NCI-H1930 (cell line): ENCODE measurements around the gene NTN1.

ENCODE experiments used
- DNase-seq, 2 experiments: peaks; one replicate each; lab custom pipeline; 2025; lab: John Stamatoyannopoulos, UW

Gene NTN1

DNA sequence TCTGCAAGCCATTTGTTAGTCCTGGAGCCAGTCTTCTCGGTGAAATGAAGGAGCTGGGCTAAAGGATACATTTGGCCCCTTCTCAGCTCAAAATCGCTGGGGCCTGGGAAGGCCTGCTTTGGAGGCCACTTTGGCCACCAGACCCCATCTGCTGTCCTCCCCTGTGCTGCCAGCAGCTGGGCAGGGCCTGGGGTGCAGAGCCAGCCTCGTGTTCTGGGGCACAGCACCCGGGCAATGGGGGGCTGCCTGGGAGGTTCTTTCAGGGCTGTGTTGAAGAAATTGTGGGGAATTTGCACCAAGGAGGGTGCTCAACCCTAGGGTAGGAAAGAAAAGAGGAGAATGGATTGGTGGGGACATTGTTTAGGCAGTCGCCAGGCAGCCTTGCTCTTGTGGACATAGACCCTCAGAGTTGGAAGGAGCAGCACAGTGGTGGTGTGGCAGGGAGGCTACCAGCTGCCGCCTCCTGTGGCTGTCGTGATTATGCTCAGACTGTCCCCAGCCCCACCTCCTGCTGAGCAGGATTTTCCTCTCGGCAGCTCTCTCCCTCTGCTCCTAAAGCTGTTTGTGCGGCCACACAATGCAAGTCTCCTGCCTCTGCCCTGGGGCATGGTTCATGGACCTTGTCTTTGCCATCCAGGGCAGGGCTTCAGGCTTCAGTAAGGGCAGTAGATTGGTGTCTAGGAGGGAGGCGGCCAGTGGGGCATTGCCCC lies 174.8 kb downstream of the NTN1 start:
- no peak for DNase-seq

DNA sequence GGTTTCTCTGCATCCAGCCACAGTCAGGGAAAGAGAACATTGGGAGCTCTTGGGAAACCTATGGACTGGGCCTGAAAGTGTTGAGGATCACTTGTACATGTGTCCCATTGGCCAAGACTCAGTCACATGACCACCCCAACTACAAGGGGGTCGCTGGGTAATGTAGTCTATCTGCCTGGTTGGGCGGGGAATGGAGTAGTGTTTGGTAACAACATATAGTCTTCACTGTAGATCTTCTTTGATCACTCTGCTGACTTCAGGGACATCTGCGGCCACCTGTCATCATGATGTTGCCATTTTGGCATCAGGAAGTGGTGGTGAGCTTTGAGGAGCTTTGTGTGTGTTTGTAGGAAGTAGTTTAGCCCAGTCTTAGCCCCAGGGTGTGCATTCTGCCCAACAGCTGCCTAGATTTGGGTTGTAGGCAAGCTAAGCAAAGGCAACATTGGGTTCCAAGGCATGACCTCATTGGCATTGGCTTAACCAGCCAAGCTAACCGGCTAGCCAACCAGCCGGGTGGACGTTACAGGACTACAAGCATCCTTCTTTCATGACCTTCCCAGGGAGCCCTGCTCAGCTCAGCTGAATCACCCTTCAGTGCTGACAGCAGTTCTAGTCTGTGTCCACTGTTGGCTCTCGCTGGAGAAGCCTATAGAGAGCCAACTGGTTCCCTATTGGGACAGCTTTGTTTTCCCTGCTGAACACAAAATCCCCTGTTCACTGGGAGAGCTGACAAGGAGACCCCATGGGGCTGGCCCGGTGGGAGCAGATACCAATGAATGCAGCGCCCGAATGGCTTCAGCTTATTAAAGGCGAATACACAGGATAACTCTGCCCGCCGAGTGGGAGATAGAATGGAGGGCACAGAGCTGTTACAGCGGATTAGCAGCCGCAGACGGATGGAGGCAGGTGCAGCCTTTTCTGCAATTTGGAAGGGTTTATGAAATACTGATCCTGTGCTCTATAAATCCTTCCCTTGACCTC lies 178.6 kb downstream of the NTN1 start:
- DNase-seq = no peak

DNA sequence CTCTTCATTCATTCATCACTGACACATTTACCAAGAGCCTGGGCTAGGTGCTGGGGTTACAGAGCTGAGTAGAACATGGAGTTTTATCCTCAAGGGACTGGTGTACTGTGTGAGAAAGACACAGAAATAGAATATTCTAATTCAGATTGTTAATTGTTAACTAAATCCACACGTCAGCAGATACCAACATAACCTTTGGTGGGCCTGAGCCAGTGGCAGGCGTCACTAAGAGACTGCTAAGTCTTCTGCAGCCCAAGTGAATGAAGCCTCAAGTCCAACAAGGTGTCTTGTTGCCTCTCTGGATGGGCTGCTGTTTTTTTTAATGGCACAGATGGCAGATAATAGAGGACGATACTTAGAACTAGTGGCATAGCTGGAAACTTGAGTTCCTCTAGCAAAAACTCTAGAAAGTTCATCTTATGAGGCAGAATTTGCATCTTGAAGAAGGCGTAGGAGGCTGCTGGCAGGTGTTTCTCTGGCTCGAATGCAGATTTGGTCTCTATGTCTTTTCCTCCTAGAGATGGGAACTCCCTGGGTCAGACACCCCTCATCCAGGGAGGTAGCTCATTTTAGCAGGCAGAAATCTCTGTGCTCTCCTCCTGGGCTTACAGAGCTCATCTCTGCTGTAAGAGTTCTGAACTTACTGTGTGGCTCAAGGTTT lies 179.5 kb downstream of the NTN1 start:
- DNase-seq = no peak

DNA sequence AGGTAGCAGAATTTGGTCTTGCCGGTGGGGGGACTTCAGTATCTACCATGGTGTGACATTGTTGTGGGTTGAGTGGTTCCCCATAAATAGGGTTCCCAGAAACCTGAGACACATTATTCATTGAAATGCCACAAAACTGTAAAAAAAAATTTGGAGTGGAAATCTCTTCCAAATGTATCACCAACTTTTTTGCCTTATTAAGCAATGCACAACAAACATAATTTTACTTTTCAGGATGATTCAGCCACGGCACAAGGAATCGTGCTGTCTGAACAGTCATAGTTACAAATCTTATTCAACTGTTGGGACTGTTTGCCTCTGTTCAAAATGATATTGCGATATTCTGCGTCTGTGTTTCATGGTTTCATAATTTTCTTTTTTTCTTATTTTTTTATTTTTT lies 181.2 kb downstream of the NTN1 start:
- DNase-seq = no peak

DNA sequence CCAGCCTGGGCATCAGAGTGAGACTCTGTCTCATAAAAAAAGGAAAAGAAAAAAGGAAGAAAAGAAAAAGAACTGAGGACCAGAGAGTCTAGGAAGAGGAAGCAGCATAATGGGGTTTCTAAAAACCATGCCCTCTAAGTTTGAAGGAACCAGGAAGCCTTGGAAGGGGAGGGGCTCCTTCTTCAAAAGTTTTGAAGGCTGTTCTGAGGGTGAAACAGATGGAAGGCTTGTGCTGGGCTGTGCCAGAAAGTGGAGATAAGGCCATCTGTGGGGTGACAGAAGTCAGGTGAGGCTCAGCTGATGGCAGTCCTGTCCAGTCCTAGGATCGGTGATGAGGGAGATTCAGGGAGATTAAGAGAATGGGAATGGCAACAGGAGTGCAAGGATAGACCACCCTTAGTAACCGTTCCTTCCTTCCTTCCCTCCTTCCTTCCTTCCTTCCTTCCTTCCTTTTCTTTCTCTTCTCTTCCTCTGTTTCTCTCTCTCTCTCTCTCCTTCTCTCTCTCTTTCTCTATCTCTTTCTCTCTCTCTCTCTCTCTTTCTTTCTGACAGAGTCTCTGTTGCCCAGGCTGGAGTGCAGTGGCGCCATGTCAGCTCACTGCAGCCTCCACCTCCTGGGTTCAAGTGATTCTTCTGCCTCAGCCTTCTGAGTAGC lies 182.6 kb downstream of the NTN1 start:
- DNase-seq = no peak

DNA sequence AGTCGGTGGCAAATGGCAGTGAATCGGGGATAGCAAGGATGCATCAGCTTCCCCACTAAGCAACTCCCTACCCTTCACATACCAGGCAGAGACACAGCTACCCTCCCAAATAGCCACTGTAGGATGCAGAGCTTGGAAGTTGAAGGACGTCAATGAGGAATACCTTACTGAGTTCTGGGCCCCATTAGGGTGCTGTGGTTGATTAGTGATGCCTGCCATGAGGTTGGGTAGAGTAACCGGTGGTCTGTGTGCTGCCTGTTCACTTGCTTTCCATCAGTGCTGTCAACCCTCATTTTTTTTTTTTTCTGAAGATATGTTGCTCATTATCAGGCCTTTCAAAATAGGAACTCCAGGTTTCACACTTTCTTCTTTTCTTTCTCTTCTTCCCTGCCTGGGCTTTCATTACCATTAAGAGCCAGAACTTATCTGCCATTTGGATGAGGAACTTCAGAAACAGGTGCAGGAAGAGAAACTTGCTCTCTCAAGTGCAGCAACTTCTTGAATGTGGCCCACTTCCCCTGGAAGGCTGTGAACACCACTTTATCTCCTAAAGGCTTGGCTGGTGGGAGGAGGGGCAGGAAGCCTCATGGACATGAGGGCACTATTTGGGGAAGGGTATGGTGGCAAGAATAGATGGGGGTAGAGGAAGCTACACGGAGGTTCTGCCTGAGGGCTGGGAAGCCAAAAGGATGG lies 183.5 kb downstream of the NTN1 start:
- no peak for DNase-seq

DNA sequence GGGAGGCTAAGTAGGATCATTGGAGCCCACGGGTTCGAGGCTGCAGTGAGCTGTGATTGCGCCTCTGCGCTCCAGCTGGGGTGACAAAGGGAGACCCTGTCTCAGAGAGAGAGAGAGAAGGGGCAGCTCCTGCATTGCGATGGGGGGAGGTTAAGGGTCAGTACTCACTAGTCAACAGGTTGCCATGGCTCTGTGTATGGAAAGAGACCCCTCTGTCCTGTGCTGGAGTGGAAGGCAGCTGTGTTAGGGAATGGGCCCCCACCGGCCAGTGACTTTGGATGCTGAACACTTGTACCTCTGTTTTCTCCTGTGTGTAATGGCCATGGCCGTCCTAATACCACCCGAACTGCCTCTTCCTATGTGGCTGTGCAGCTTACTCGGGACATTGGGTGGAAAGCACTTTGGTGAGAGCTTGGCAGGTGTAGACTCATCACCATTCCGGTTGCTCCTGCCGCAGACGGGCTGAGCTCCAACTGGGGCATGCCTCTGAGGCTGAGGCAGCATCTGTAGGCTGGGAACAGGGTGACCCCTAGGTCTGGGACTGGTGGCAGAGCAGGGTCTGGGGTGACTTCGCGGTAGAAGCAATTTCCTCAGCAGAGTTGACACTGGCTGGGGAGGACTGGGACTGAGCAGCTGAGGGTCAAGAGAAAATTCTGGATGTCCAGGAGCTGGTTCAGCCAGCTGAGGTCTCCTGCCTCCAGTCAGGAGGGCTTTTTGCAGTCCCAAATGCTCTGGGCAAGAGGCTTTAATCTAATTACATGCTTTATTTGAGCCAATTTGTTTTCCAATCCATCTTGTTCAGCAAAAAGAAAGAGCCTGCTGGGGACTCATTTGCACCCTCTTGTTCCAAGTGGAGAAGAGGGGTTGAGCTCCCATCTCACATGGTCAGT lies 184.5 kb downstream of the NTN1 start:
- DNase-seq = no peak

DNA sequence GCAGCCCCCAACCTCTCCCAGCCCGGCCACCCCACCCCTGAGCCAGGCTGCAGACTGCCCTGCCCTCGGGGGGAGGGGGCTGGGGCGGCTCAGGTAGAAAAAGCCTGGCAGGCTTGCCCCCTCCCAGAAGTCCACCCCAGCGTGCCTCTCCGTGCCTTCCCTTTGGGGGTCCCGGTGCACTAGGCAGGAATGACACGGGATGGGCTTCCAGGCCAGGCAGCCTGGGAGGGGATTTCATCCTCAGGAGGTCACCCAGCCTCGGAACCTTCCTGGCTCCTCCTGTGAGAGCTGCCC lies 185.0 kb downstream of the NTN1 start:
- DNase-seq = no peak

DNA sequence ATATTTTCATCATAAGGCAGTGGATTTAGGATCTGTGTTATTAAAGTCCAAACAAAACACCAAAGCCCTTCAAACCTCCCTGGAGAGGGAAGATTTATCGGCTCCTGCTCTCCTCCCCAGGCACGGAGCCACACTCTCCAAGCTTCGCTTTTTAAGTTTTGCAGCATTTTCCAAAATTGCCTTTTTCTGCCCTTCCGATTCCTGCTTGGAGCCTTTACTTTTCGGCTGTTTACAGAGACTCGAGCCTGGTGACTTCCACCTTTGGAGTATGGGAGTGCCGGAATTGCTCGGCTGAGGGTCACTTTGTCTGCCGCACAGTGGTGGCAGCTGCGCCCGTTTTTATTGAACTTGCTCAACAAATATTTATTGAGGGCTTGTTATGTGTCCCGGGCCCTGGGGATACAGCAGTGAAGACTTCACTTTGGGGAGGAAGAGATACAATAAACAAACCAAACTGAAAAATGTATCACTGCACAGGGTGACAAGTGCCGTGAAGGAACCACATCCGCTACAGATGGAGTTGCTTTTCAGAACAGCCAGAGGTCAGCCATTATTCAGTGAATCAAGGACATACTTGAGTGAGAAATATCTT lies 185.5 kb downstream of the NTN1 start:
- no peak for DNase-seq

DNA sequence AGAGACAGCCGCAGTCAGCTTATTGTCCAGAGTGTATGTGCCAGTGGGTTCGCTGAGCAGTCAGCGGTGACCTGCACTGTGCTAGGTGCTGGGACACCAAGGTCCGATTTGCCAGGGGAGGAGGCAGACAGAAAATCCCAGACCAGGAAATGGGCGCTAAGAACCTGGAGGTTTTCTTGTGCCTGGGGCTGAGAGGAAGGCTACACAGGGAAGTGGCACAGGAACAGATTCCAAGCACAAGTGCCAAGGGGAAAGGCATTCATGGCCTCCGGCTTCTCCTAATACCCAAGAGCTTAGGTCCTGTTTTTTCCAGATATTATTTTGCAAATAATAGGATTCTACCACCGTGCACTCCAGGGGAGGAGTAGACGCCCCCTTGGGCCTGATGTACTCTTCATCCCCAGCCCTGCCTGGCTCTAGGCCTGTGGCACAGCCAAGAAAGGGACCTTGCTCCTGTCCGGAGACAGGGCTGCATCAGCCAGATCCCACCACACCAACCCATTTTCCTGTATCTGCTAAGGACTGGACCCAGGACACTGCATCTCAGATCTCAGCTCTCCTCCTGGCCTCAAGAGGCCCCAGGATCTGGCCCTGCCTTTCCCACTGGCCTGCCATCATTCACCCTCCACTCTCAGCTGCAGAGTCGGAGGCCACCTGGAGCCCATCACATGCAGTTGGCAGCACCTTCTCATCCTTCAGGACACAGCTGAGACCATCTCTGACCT lies 187.2 kb downstream of the NTN1 start:
- DNase-seq = no peak

DNA sequence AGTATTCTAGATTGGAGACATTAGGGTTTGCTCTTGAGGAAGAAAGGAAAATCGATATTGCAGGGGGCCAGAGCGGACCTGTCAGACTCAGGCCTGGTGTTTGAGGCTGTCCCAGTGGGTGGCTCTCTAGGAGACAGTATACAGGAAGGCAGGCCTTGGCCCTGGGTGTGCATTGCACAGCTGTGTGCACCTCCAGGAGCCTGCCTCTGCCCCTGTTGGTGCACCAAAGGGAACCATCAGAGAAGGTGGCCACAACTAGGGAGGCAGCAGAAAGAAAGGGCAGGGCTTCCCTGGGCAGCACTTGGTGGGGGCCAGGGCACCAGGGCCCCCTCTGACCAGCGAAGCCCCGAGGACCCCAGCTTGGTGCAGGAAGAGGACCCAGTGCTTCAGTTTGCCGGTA lies 188.0 kb downstream of the NTN1 start:
- DNase-seq = no peak

DNA sequence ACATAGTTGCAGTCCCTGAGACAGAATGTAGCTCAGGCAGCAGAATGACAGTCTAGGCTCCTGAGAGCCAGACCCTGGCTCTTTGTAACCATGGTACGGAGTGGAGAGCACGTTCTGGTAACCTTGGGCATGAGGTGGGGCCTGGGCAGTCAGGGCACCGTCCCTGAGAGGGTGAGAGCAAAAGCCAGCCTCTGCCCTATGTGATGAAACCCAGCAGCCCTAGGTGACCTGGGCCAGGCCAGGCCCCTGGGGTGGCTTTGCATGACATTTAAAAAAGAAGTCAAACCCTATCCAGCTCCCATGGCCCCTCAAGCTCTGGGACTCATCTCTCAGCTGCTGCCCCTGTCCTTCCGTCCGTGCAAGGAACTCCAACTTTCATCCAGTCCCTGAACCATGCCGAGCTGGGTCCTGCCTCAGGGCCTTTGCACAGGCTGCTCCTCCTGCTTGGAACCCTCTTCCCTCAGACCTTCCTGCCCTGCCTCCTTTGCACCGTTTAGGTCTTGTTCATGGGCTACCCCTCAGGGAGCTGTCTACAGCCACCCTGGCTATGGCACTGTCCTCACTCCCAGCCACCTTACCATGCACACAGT lies 188.6 kb downstream of the NTN1 start:
- no peak for DNase-seq

DNA sequence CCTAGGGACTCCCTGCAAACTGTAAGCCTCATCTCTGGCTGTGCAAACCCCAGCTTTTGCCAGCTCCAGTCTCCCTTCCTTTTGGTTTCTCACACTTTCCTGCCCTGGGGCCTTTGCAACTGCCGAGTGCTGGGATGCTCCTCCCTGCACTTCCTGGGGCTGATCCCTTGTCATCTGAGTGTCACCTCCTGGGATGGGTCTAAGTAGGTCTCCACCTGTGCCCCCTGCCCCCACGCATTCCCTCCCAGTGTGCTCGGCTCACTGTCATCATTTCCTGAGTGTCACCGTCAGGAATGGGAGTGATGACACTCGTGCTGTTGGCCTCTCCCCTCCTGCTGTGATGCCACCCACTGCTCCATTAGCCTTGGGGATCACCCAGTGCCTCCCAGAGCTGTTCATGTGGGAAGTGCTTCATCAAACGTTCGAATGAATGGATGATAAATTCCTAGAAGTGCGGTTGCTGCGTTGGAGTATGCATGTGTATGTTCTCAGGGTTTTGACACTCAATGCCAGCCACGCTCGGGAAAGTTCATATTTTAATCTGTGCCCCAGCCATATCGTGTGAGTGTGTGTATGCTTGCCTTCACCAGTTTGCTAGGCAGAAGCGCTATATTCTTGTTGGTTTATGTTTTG lies 189.9 kb downstream of the NTN1 start:
- no peak for DNase-seq

DNA sequence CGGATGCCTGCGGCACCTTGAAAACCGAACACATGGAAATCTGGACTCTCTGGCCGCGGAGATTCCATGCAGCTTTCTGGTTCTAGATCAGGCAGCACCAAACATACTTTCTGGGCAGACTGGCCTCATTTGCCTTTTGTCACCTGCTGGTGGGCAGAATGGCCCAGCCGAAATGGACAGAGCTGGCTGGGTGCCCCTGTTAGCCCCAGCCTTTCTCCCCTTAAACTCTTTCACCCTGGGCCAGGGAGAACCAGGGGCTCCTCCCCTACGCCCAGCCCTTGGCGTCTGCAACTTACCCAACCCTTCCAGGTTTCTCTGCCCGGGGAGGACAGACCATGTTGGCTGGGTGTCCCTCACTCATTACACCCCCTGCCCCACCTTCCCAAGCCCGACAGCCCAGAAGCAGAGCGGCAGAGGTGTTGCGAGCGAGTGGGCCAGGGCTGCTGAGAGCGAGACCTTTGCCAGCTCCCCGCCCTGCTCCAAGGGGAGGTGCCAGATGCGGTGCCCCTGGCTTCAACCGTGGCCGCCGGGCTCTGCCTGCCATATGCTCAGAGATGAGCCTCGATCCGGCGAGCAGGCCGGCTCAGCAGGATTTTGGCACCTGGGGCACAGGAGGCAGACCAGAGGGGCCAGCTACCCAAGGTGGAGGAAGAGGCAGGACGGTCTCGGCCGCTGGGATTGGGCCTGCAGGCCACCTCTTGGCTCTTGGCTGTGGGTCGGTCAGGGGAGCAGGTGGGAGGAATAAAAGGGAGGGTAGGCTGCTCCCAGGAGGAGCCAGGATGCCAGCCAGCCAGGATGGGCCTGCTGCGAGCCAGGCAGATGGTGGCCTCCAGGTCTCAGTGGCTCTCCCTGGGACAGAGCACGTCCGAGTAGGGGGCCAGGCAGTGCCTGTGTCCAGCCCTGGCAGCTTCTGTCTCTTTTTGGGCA lies 191.3 kb downstream of the NTN1 start:
- no peak for DNase-seq

DNA sequence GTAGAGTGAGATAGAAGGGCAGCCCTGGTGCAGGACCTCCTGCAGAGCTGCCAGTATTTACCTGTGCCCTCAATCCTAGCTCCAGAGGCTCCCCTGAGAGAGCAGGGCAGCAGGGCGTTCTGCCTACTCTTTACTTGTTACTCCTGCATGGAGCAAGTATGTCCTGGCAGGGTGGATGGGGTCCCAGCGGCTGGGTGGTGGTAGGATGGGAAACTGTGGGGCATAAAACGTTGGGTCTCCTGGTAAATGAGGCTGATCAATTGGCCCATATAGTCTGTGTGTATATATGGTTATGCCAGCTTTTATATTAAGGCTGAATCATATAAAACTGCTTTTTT lies 192.0 kb downstream of the NTN1 start:
- DNase-seq = no peak

DNA sequence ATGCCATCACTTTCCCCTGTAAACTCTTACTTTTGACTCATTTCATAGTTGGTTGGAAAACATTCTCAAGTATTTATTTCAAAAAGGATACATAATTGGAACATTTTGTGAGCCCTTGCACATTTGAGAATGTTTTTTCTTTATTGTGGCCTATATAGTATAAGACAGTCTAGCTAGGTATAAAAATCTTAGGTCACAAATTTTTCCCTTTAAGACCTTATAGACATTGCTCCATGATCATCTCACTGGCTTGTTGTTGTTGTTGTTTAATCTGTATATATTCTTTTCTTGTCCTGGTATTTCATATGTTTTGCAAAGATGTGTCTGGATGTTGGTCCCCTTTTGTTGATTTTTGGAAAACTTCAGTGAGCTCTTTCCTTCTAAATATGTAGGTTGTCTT lies 194.2 kb downstream of the NTN1 start:
- DNase-seq = no peak

DNA sequence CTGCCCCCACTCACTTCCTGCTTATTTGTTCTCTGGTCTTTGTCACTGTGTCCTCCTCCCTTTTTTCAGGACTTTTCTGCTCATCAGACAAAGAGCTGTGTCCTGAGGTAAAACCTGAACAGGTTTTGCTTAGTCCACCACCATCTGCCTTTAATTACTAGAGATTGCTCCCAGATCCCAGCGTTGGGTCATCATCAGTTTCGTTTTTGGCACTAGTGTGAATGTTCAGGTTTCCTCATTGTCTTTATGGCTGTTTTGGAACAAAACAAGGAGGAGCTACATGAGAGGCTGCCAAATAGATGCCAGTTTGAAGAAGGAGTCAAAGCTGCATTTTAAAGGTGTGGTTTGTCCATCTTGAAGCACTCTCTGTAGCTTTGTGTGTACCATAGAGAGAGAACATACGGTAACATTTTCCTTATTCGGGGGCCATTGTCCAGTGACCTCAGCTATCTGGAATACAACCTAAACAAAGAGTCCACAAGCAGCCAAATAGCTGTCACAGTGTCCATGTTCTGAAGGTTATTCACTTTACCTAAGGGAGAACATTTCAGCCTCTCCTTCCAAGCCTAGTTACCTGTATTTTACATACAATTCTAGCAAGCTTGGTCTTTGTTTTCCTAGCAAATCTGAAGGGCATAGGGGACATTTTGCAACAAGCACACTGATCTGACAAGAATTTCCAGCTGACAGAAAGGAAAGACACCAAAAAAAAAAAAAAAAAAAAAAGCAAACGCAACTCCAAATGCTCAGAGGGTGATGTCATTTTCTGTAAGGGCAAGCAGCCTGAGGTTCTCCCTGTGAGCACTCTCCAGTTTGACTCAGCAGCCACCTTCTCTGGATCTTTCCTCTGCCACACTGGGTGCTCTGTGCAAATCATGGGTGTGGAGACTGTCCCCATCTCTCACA lies 196.1 kb downstream of the NTN1 start:
- DNase-seq = no peak
